Fibroblast of lung (primary cell): Measurements from ENCODE around the gene LCLAT1. TPM values are rescaled to one million over a fixed set of nuclear protein-coding genes. Genes with fewer than 3 reads are reported as not detected.
A peak's percentile ranks its signal among the peaks of the same experiment; 100 is the strongest.

Source experiments
- DNase-seq, 2 donors: peaks; one replicate each; pipeline versions ENCODE4 v3.0.0 to v3.0.0-alpha.2; 2010; ENCODE audit warnings: low read depth in 2 of 2
- H2AFZ ChIP-seq: 2 replicates; pipeline ENCODE4 v1.5.1; 2012; ENCODE audit warnings: low read length, control low read depth, inconsistent platforms
- H3K27ac ChIP-seq: 2 replicates; pipeline ENCODE4 v1.5.1; 2011; ENCODE audit warnings: low read length, control low read depth; ENCODE audit not compliant: insufficient read depth
- H3K27me3 ChIP-seq: 2 replicates; pipeline ENCODE4 v1.5.1; 2011; ENCODE audit warnings: mild to moderate bottlenecking, low read length; ENCODE audit not compliant: control insufficient read depth, insufficient read depth
- H3K36me3 ChIP-seq: 2 replicates; pipeline ENCODE4 v1.5.1; 2011; ENCODE audit warnings: low read length; ENCODE audit not compliant: control insufficient read depth, insufficient read depth
- H3K4me1 ChIP-seq: 2 replicates; pipeline ENCODE4 v1.5.1; 2011; ENCODE audit warnings: low read length; ENCODE audit not compliant: control insufficient read depth, insufficient read depth; ENCODE audit errors: extremely low read depth
- H3K4me2 ChIP-seq: 2 replicates; pipeline ENCODE4 v1.5.1; 2011; ENCODE audit warnings: low read length, control low read depth; ENCODE audit not compliant: insufficient read depth; ENCODE audit errors: extremely low read depth
- H3K4me3 ChIP-seq, 4 experiments: fragments of 200-600 bp in 1 of 4; sonication (generic) in 1 of 4; replicated peaks in 1 of 4; 2 replicates each; pipeline ENCODE4 v1.5.1; 2011 to 2016; ENCODE audit warnings: low read length in 4 of 4, low read depth in 3 of 4, mild to moderate bottlenecking in 3 of 4, control low read depth in 2 of 4, inconsistent platforms in 1 of 4, mixed read lengths in 1 of 4; ENCODE audit not compliant: insufficient read depth in 1 of 4; ENCODE audit errors: control extremely low read depth in 1 of 4
- H3K79me2 ChIP-seq: 2 replicates; pipeline ENCODE4 v1.5.1; 2012; ENCODE audit warnings: mild to moderate bottlenecking, low read length, inconsistent platforms; ENCODE audit not compliant: control insufficient read depth, insufficient read depth
- H3K9ac ChIP-seq: 2 replicates; pipeline ENCODE4 v1.5.1; 2011; ENCODE audit warnings: mild to moderate bottlenecking, low read length, control low read depth; ENCODE audit not compliant: insufficient read depth
- H3K9me3 ChIP-seq: 2 replicates; pipeline ENCODE4 v1.5.1; 2012; ENCODE audit warnings: low read depth, low read length; ENCODE audit not compliant: control insufficient read depth, insufficient read depth
- H4K20me1 ChIP-seq: 2 replicates; pipeline ENCODE4 v1.5.1; 2011; ENCODE audit warnings: low read length; ENCODE audit not compliant: control insufficient read depth, insufficient read depth; ENCODE audit errors: extremely low read depth
- CTCF ChIP-seq, 2 donors: IDR thresholded peaks in 1 of 2; conservative IDR thresholded peaks in 1 of 2; 1 replicate in 1 of 2; 2 replicates in 1 of 2; pipeline ENCODE4 v1.5.1; 2011 to 2012; ENCODE audit warnings: low read length in 2 of 2, control low read depth in 1 of 2, inconsistent platforms in 1 of 2, low read depth in 1 of 2, mild to moderate bottlenecking in 1 of 2
- EZH2 ChIP-seq: IDR thresholded peaks from 2 replicates; pipeline ENCODE4 v1.5.1; 2012; ENCODE audit warnings: low read length, control low read depth, mild to moderate bottlenecking; ENCODE audit errors: missing control alignments
- polyA plus RNA-seq, 2 donors: library from polyadenylated mRNA; depleted of rRNA in 1 of 2; stranded (reverse) in 1 of 2; unstranded in 1 of 2; fragments of >200 nt; gene quantifications; 2 replicates each; pipeline ENCODE4 v1.2.1, GENCODE V29; 2011 to 2012; ENCODE audit warnings: missing spikeins in 1 of 2
- total RNA-seq: library from RNA; depleted of rRNA; stranded (reverse); fragments of >200 nt; gene quantifications from 2 replicates; pipeline ENCODE4 v1.2.1, GENCODE V29; 2014

Gene LCLAT1
- total and polyA plus RNA-seq, 2 donors (not counting 1 experiment from before 2014, with no cell fraction given): 43.3 to 45.9 TPM

GRCh38 chr2:30463535-30463934 is 16.5 kb downstream of the LCLAT1 start:
- TF ChIP-seq CTCF (conservative IDR thresholded peaks at IDR 0.05 in 1 of 2, IDR thresholded peaks at IDR 0.05 in 1 of 2; ENCODE audit: low read depth in 1 of 2, low read length in 2 of 2) (no peak), EZH2 (no peak)
- Histone ChIP-seq H3K4me3 (no peak overlapping the region), H3K36me3 (no peaks in the 10 kb centered on the region), H4K20me1 (no peaks in the 10 kb centered on the region), H3K79me2 (peaks cover 6% of the 10 kb centered on the region), H3K9me3 (no peaks in the 10 kb centered on the region), H3K4me1 (no peaks in the 10 kb centered on the region), H2AFZ (no peak overlapping the region), H3K4me2 (no peak overlapping the region), H3K9ac (no peak overlapping the region), H3K27ac (no peak overlapping the region), H3K27me3 (no peaks in the 10 kb centered on the region)
- no peak for DNase-seq

GRCh38 chr2:30464544-30465170 is 17.6 kb downstream of the LCLAT1 start:
- no peak for DNase-seq
- no peak for TF ChIP-seq EZH2
- TF ChIP-seq CTCF (conservative IDR thresholded peaks at IDR 0.05 in 1 of 2, IDR thresholded peaks at IDR 0.05 in 1 of 2; ENCODE audit: low read depth in 1 of 2, low read length in 2 of 2): no peak
- Histone ChIP-seq H3K27me3 (no peaks in the 10 kb centered on the region), H3K79me2 (peaks cover 2% of the 10 kb centered on the region), H3K27ac (no peak overlapping the region), H3K36me3 (no peaks in the 10 kb centered on the region), H3K9me3 (no peaks in the 10 kb centered on the region), H4K20me1 (no peaks in the 10 kb centered on the region), H3K4me1 (no peaks in the 10 kb centered on the region), H3K4me3 (peak overlapping the region in 1 of 4 experiments; percentile 30), H3K9ac (no peak overlapping the region), H2AFZ (peak overlapping the region; percentile 68), H3K4me2 (peak overlapping the region; percentile 84)

- no peak for TF ChIP-seq CTCF (conservative IDR thresholded peaks at IDR 0.05 in 1 of 2, IDR thresholded peaks at IDR 0.05 in 1 of 2; ENCODE audit: low read depth in 1 of 2, low read length in 2 of 2)
- TF ChIP-seq EZH2: no peak
- no peak for DNase-seq
- Histone ChIP-seq H3K9ac (no peak overlapping the region), H3K27ac (peak overlapping the region; percentile 16), H3K9me3 (no peaks in the 10 kb centered on the region), H4K20me1 (no peaks in the 10 kb centered on the region), H3K27me3 (no peaks in the 10 kb centered on the region), H3K4me2 (peak overlapping the region; percentile 84), H3K4me1 (no peaks in the 10 kb centered on the region), H3K36me3 (no peaks in the 10 kb centered on the region), H3K4me3 (peak overlapping the region in 2 of 4 experiments; percentile 14 to 30), H3K79me2 (peaks cover 5% of the 10 kb centered on the region), H2AFZ (peak overlapping the region; percentile 68)
Measured at GRCh38 chr2:30465171-30465545, 18.1 kb downstream of the LCLAT1 start.
